GM13977 (cell line): ENCODE measurements around the gene LFNG.

Source experiments
- DNase-seq: peaks from one replicate; pipeline ENCODE4 v3.0.0; 2012; ENCODE audit warnings: low spot score
- in situ Hi-C: fragments of 300-500 bp; cut with MboI; formaldehyde crosslinking; loops from one replicate; pipeline ENCODE4 v1.12.0; 2022; ENCODE audit warnings: low sequenced_read_pairs, low pct_unique_long_range_greater_than_20kb, mixed read lengths, inconsistent platforms; ENCODE audit not compliant: unreplicated experiment
- TF ChIP-seq, protein P1 (sequence below): IDR thresholded peaks from 2 replicates; pipeline ENCODE4 v1.5.1; 2012; ENCODE audit warnings: mild to moderate bottlenecking, control low read depth; ENCODE audit not compliant: insufficient read depth; ENCODE audit errors: extremely low read depth, missing control alignments

The LFNG gene

GRCh38 chr7:2542011-2542915 lies 22.7 kb downstream of the LFNG start:
- DNase-seq, result no peak
- in situ Hi-C loops, result no loop called here
- TF ChIP-seq, protein P1, sequence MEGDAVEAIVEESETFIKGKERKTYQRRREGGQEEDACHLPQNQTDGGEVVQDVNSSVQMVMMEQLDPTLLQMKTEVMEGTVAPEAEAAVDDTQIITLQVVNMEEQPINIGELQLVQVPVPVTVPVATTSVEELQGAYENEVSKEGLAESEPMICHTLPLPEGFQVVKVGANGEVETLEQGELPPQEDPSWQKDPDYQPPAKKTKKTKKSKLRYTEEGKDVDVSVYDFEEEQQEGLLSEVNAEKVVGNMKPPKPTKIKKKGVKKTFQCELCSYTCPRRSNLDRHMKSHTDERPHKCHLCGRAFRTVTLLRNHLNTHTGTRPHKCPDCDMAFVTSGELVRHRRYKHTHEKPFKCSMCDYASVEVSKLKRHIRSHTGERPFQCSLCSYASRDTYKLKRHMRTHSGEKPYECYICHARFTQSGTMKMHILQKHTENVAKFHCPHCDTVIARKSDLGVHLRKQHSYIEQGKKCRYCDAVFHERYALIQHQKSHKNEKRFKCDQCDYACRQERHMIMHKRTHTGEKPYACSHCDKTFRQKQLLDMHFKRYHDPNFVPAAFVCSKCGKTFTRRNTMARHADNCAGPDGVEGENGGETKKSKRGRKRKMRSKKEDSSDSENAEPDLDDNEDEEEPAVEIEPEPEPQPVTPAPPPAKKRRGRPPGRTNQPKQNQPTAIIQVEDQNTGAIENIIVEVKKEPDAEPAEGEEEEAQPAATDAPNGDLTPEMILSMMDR, result no peak

DNA sequence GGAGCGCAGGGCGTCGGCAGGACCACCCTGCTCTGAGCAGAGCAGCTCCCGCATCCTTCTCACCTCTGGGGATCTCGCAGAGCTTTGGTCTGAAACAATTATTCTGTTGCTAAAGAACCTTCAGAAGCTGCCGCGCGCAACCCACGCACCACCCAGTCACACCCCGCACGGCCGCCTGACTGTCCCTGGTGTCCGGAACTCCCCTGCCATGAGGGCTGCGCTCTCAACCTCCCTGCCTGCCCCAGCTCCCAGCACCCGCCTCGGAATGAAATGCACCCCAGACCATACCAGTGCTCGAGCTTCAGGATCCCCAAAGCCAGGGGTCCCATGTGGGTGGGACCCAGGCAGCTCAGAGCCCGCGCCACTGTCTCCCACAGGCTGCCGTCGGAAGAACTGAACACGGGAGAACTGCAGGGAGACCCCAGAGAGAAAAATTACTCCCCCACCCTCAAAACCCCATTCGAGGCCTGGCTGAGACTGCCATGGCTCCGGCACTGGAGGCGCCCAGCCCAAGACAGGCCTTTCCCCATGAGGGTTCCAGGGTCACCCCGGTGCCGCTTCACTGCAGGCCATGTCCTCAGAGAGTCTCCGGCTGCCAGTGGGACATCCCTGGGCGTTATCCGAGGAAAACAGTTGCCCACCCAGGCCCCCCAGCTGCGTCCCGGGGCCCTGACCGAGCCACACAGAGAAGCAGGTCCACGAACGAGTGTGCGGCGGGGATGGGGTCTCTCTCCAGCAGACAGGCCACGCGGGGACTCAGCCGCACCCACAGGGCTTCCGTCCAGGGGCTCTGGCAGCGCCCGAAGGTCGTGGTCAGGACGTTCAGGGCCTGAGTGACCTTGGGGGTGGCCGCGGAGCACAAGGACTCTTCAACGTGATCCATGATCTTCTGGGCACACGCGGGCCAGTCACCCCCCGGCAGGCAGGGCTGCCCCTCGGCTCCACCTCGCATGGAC lies 23.6 kb downstream of the LFNG start:
- no peak for DNase-seq
- in situ Hi-C loops, result no loop called here

DNA sequence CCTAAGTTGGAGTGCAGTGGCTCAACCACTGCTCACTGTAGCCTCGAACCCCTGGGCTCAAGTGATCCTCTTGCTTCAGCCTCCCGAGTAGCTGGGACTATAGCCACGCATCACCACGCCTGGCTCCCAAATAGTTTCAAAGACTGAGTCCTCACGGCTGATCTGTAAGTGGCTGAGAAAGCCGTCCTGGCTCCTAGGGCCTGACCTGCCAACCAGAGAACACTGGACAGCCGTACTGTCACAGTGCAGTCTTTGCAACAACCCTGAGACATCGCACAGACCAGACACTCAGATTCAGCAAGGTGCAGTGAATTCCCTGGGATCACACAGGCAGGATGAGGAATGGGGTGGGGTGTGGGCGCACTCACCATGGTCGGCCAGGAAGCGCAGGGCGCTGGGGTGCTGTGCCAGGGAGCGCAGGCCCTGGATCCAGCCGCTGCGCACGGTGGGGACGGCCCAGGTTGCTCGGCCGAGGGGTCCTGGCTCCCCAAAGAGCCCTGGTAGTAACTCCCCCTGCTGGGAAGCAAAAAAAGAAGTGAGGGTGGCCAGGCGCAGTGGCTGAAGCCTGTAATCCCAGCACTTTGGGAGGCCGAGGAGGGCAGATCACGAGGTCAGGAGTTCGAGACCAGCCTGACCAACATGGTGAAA lies 25.1 kb downstream of the LFNG start:
- DNase-seq, result no peak
- in situ Hi-C loops, result no loop called here
- TF ChIP-seq, protein P1, result no peak

More for the DNA sequence above, 23.6 kb downstream of the LFNG start:
- TF ChIP-seq, protein P1, result no peak

- in situ Hi-C loops, result no loop called here
- DNase-seq, result no peak
- TF ChIP-seq, protein P1, result no peak
These were observed 26.3 kb downstream of the LFNG start for GRCh38 chr7:2545746-2546425.

- TF ChIP-seq, protein P1, result no peak
- in situ Hi-C loops, result no loop called here
- DNase-seq, result no peak
These were observed 27.4 kb downstream of the LFNG start for GRCh38 chr7:2546776-2547586.
